NCI-H2227 (cell line): Measurements from ENCODE around the gene STARD5.
"Not testable (repeated sequence)": the region's sequence is repeated elsewhere in the genome, so short reads cannot be mapped to it uniquely, and the experiment has no call there.

Experiments
- DNase-seq: peaks from one replicate; lab custom pipeline; 2025; ENCODE audit not compliant: unreplicated experiment; lab: John Stamatoyannopoulos, UW

The STARD5 gene, protein sequence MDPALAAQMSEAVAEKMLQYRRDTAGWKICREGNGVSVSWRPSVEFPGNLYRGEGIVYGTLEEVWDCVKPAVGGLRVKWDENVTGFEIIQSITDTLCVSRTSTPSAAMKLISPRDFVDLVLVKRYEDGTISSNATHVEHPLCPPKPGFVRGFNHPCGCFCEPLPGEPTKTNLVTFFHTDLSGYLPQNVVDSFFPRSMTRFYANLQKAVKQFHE

DNA sequence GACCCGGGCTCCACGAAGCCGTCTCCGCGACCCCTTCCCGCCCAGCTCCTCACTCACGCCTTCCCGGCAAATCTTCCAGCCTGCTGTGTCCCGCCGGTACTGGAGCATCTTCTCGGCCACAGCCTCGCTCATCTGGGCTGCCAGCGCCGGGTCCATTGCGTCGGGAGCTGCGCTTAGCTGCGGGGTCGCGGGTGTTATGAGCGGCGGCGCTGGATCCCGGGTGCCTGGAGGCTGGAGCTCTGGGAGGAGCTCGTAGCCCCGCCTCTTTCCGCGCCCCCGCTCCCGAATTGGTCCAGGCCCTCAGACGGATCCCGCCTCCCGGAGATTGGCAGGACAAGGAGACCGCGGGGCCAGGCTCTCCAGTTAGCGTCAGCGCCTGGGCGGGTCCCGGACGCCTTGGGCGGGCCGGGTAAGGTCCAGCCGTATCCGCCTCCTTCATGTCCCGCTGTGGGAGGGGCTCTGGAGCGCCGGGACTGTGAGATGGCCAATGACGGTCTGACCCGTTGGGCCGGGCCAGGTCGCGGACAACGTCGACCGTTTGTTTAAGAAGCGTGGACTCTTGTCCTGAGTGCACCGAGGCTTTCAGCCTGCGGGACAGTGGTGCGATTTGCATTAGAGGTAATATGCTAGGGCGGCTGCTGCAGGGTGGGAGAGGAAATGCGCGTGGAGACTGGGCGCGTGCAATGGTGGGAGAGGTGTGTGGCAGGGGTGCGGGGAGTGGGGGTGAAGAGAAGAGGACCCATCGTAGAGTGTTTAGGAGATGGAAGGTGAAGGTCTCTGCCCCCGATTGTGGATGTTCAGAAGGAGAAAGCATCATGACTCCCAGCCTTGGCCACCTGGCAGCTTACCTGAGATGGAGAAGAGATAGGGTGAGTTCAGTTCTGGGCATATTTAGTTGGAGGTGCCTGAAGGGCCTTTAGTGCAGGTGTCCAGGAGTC lies at the start of gene STARD5:
Gene STARD5, minus strand, starts transcription at position 198 of the 938 bp plus-strand sequence. Its CDS starts 42 bp downstream, at position 156.
- DNase-seq: peak; percentile 96

DNA sequence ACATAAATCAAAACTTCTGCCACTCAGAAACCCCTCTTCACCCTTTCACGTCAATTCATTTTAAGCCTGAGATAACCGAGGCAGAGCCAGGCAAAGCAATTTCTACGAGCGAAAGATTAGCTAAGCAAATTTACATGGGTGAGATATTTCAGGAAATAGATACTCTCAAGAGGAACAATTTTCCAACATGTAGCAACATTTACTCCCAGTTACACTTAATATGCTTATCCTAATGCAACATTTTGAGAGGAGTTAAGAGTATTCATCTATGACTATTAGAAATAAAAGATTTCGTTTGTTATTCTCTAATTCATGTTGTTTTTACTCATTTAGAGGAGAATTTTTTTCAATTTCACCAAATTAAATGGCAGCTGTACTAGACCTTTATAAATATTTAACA lies 49.2 kb upstream of the STARD5 start:
- no peak for DNase-seq

DNA sequence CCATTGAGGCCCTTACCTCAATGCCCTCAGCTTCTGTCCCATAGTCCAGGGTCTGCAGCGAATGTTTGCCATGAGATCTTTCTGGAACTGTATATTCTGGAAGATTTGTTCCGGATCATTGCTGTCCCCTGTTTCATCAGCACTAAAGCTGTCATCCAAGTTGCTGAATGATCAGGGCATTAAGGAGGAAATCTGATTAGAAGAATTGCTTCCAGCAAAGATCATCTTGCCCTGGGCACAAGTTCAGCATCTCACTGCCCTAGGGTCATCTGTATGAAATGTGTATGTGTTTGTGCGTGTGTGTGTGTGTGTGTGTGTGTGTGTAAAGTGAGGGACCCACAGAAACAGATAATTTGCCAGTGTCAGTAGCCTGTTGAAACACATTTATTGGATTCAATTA lies 48.6 kb upstream of the STARD5 start:
- DNase-seq: no peak

DNA sequence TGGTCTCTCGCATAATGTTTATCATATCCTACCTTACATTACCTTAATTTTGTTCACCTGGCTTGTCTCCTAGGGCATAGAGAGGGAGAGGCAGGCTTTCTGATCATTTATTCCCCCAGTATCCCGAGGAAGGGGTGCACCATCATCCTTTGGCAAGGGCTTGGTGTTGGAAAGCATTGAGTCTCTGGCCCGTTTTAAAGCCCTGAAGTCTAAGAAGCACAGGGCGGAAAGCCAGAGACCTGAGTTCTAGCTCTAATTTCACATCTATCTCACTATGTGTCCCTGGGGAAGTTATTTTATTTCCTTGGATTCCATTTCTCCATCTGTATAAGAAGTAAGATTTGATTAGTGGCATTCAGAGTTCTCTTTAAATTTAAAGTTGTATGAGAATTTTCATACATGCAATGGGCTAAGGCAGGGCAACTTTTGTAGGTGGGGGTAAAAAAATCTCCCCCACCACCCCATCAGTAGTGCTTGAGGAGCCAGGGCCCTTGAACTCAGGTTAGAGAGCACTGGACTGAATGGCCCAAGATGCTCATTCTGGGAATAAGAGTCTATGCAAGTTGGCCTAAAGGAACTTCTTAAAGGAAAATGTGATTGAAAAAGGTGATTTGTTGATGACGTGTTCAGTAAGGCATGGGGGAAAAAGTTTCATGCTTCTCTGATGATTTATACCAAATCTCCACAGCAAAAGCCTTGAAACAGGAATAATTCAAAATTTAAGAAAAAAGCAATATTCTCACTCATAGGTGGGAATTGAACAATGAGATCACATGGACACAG lies 40.0 kb upstream of the STARD5 start:
- DNase-seq: no peak

DNA sequence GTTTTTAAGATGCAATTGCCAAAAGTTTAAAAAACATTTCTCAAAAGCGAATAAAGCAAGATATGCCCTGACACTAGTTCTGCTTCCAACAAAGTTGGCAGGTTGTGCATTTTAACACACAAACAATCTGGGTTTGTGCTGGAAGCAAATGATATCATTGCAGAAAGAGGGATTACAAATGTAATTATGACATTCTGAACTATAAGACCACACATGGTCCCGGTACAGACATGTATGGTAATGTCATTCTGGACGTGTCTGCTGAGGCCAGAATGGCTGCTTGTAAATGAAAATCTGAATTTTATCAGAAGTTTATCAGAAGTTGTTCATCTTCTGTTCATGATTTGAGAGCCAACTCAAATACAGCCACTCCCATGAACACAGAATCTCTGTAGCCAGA lies 39.3 kb upstream of the STARD5 start:
- no peak for DNase-seq

DNA sequence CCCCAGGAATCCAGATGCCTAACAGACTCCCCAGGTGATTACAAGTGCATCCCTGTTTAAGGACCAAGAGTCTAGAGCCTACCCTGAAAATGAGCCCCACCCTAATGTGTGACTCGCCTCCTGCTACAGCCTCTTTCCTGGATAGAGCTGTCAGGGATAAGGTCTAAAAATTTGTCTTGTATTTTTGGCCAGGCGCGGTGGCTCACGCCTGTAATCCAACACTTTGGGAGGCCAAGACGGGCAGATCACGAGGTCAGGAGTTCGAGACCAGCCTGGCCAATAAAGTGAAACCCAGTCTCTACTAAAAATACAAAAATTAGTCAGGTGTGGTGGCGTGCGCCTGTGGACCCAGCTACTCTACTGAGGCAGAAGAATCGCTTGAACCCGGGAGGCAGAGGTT lies 38.8 kb upstream of the STARD5 start:
- no peak for DNase-seq

DNA sequence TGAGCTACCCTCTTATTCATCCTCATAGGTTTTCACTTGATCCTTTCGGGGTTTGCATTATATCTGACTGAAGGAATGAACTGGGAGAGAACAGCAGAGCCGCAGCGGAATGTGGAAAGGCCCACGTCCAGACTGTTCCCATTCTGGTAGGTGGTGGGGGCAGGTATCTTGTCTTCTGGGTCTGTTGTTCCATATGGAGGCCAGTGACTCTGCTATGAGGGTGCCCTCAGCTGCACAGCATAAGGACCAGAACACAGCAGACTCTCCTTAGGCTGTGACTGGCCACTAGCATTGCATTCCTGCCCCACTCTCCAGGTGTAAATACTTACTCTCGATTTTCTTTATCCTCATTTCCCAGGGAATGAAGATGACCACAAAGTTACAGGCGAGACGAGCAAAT lies 38.0 kb upstream of the STARD5 start:
- no peak for DNase-seq

DNA sequence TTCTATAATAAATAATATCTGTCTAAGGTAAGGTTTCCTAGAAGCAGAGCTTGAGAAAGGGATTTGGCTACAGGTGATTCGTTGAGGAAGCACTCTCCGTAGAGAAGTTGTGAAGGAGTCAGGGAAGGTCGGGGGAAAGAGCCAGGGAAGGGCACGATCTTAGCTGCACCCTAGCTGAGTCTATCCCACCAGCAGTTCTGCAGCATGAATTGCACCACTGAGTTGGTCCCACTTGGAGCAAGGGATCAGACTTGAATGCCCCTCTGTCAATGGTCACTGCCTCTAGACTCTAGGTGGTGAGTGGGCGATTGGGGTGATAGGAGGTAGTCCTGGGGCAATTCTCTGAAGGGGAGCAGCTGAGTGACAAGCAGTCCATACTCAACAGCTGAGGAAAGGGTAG lies 36.5 kb upstream of the STARD5 start:
- no peak for DNase-seq

DNA sequence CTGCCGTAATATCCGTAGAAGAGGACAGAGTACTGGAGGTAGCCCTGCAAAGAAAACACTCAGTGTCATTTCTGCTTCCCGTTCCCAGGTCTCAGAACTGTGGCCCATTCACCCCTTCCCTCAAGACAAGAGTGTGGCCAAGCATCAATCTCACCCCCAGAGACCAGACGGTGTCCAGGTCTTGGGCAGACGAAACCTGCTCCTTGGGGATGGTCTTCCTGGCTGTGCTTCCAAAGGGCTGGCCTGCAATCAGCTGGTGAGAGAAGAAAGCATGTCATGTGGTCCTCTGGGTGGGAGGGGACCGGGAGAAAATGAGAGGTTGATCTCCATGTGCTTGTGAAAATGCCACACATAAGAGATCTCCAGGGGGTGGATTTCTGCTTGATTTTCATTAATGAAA lies 34.3 kb upstream of the STARD5 start:
- no peak for DNase-seq

DNA sequence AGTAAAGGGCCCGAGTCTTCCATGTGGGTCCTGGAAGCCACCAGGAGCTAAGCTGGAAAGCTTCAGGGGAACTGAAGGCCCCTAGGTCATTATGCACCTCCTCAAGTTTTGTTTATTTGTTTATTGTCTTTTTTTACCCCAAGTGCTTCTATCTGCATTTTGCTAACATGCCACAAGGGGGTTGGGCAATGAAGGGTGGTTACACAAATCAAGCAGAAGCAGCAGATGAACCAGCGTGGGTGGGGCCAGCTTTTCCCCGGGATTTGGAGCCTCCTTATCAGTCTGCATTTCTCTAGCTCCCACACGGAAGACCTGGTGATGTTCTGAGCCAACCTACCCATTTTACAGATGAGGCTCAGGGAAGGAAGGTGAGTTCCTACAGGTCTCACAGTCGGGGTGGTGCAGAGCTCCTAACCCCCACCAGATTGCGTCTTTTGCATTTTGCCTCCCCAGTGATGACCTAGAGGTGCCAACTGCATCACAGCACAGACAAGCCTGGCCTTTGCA lies 33.3 kb upstream of the STARD5 start:
- DNase-seq: no peak

DNA sequence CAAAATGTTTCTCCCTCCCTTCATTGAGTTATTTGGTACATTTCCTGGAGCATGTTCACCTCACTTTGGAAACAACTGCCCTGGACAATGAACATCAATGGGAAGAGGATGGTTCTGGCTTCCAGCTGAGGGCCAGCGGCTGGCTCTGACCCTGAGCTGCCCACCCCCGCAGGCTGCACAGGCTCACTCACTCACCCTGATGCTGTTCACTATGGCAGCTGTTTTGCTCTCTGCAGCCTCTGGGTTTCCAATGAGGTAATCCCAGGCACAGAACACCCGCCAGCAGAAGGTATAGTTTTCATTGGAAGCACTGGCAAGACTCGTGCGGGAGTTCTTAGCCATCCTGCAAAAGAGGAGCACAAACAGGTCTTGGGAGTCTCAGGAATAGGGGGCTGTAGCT lies 32.3 kb upstream of the STARD5 start:
- no peak for DNase-seq

DNA sequence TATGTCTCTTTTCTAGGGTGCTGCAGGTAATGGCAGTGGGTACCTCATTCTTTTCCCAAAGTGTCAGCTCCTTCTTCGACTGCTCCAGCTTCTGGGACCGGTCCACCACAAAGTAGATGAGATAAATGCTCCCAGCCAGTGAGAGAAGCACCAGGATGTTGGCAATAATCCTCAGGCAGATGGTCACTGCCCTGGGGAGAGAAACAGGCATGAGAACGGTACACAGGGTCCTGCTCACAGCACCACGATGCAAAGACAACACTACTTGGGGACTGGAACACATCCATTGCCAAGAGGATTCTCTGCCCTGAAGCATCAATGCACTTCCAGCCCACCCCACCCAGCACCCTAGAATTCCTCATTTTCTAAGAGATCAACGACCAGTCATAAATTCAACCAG lies 27.7 kb upstream of the STARD5 start:
- no peak for DNase-seq

DNA sequence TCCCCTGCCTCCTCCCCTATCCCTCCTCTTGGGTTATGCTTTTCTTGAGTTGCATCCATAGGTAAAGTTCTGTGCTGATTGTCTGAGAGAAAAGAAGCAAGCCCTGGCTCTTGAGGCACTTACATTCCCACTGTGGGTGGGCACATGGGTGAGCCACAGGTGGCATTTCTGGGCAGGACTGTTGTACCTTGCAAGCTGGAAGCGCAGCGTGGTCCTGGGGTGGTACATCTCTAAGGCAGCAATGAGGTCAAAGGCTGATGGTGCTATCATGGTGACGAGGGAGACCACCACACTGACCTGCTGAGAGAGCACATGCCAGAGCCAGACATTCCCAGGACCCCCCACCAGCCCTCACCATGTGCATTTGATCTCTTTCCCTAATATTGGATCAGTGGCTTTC lies 25.3 kb upstream of the STARD5 start:
- no peak for DNase-seq

DNA sequence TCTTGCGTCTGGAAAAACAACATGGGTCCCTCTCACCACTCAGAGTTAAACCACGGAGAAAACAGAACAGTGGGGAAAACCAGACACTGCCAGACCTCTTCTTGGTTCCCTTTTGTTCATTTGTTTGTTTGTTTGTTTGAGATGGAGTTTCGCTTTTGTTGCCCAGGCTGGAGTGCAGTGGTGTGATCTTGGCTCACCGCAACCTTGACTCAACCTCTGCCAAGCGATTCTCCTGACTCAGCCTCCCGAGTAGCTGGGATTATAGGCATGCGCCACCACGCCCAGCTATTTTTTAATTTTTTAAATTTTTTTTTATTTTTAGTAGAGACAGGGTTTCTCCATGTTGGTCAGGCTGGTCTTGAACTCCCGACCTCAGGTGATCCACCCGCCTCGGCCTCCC lies 24.8 kb upstream of the STARD5 start:
- not testable (repeated sequence) for DNase-seq

DNA sequence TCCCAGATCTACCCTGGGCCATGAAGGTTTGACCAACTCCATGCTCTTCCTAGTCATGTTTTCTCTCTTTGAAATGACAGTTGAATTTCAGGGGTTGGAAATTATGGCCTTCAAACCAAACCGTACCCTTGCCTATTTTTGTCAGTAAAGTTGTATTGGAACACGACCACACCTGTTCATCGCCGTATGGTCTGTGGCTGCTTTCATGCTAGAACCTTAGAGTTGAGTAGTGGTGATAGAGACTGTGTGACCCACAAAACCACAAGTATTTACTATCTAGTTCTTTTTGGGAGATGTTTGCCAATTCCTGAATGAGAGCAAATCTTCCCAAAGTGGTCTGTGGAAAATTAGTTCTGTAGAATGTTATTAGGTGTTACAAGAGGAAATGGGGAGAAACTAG lies 24.0 kb upstream of the STARD5 start:
- DNase-seq: no peak

DNA sequence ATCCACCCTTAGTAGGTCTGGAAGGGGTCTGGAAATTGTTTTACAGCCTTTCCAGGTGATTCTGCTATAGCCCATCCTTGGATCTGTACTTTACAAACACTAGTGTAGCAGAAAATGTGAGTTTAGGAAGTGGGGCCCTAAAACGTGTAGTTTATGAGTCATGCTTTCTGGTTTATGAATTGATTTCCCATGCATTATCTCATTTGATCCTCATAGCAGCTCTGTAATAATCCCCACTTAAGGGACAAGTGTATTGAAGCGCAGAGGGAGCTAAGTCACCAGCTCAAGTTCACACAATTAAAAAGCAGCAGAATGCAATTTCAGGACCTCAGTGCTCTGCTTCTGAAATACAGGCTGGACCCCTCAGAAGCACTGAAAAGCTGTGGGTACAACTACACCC lies 22.7 kb upstream of the STARD5 start:
- DNase-seq: no peak

DNA sequence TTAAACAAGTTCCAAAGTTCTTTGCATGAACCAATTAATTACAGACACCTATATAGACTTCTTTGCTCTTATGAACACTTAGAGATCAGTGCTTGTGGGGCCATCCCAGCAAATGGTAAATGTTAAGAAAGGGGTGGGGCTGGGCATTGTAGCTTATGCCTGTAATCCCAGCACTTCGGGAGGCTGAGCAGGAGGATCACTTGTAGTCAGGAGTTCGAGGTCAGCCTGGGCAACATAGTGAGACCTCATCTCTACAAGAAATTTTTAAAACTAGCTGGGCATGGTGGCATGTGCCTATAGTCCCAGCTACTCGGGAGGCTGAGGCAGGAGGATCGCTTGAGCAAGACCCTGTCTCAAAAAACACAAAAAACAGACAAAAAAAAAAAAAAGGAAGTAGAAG lies 19.4 kb upstream of the STARD5 start:
- no peak for DNase-seq

DNA sequence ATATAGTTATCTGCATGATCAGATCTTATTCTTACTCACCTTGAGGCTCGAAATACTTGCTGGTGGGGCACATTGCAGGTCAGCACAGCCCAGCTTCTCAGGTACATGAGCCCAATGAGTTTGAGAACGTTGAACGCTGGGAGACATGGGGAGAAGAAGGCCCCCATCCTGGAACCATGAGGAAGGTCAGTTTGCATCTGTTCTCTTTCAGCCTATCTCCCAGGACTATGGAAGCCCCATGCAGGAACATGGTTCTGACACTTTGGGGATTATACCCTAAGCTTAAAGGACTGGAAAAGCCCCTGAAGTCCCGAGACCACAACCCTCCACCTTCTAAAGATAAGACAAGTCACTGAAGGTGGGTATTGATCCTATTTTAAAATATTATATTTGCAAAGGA lies 17.4 kb upstream of the STARD5 start:
- DNase-seq: no peak

DNA sequence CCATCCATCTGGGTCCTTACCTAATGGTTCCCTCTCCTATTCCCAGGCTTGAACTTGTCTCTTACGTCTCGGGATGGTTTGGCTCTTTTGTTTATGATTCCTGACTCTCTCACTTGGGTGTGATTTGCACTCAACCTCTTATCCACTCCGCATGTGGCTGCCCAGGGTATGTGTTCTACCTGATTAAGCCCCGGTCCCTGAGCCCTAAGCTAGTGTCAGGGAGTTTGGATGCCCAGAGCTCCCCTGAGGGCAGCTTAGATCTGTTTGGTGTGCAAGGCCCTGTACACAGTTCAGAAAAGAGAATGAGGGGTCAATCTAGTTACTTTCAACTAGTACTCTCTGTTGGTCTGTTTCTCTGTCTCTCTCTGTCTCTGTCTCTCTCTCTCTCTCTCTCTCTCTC lies 15.9 kb upstream of the STARD5 start:
- DNase-seq: no peak

DNA sequence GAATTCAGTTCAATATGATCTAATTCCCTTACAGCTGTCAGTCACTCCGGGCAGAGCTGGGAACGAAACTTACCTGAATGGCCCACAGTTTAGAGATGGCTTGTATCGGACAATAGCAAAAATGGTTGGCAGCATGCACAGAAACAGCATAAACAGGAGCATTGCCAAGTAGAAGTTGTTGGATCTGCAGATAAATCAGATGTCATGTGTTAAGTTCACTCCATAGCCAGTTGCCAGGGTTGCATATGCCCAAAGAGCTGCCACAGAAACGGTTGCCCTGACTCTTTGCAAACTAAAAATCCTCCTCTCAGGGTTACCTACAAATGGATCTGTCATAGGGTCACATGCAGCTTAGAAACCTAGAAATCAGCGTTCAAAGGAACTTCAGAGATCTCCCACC lies 15.4 kb upstream of the STARD5 start:
- DNase-seq: no peak

DNA sequence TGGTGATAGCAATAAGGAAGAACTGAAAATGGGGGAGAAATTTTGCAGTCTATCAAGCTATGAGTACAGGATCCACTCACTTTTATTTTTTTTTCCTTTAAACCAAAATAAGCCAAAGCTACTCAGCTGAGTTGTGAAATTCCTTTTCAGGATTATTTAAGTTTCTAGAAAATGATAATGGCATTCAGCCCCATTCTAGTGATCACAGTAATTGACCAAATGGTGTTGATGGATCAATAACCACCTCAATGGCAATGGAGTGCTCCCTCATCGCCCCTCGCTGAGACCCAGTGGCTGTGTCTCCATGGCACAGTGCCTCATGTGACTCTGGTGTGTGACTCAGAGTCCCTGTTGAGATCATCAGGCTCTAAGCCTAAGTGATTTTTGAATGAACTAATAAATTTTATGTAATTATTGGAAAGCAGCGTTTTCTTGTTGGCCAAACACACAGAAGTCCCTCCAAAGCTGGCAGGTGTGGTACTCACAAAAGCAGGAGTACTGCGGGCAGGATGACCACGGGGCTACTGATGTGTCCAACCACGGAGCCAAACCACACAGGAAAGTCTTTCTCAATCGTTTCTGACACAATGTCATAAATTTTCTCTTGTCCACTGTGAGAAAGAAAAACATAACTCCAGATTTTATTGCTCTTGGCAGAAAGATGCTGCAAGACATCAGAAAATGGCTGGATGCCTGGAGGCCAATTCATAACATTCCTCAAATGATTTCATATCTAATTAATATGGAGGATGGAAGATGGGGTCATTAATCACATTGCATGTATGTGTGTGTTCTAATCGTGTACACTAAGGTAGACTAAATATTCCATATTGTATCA lies 14.4 kb upstream of the STARD5 start:
- no peak for DNase-seq
